ENCODE data around the gene CDK15. TPM values are rescaled to one million over a fixed set of nuclear protein-coding genes. Genes with fewer than 3 reads are reported as not detected.

CDK15 gene
- total and polyA plus RNA-seq, 2 donors (not counting 1 experiment from before 2014, with no cell fraction given): not detected

- Histone ChIP-seq H3K4me1 (ENCODE audit: control insufficient read depth in 2 of 2, insufficient read depth in 2 of 2, low read length in 2 of 2) (no peaks in the 10 kb centered on the region), H3K36me3 (replicated peaks in 1 of 2; ENCODE audit: control extremely low read depth in 1 of 2, control insufficient read depth in 1 of 2, extremely low read depth in 1 of 2, insufficient read depth in 2 of 2, low read length in 1 of 2) (no peaks in the 10 kb centered on the region), H3K9ac (ENCODE audit: low read length) (no peak overlapping the region), H3K27ac (ENCODE audit: low read length in 2 of 2) (no peak overlapping the region), H3K79me2 (ENCODE audit: control insufficient read depth, insufficient read depth, low read length) (no peaks in the 10 kb centered on the region), H3K9me3 (ENCODE audit: control extremely low read depth in 1 of 3, control insufficient read depth in 2 of 3, insufficient read depth in 1 of 3, low read length in 2 of 3) (no peaks in the 10 kb centered on the region), H3K4me3 (ENCODE audit: control extremely low read depth in 1 of 5, extremely low read depth in 1 of 5, insufficient read depth in 1 of 5, low read depth in 2 of 5, low read length in 4 of 5) (no peak overlapping the region), H2AFZ (ENCODE audit: insufficient read depth, low read depth, low read length, poor library complexity, severe bottlenecking) (peak overlapping the region; percentile 32), H3K27me3 (replicated peaks in 1 of 4; ENCODE audit: control extremely low read depth in 1 of 4, control insufficient read depth in 3 of 4, insufficient read depth in 4 of 4, low read length in 3 of 4) (peaks cover 0 to 2% (median 0%) of the 10 kb centered on the region in 4 experiments), H4K20me1 (ENCODE audit: control insufficient read depth, insufficient read depth, low read length, poor library complexity, severe bottlenecking) (no peaks in the 10 kb centered on the region), H3K4me2 (replicated peaks; ENCODE audit: low read depth, low read length, poor library complexity, severe bottlenecking) (no peak overlapping the region)
- ChIA-PET CTCF (no interaction called here), POLR2A (no interaction called here)
- intact Hi-C loops (cut with micrococcal nuclease): no loop called here
- Mint-ChIP-seq H3K27me3 (peaks cover 18% of the 10 kb centered on the region), H3K4me3 (no peak overlapping the region), H3K9me3 (ENCODE audit: insufficient read depth) (no peaks in the 10 kb centered on the region), H3K27ac (no peak overlapping the region), H3K4me1 (no peaks in the 10 kb centered on the region)
- no peak for TF ChIP-seq EZH2 (IDR thresholded peaks at IDR 0.05; ENCODE audit: borderline replicate concordance, insufficient read depth, low read depth, low read length, poor library complexity, severe bottlenecking)
- TF ChIP-seq, protein P1, sequence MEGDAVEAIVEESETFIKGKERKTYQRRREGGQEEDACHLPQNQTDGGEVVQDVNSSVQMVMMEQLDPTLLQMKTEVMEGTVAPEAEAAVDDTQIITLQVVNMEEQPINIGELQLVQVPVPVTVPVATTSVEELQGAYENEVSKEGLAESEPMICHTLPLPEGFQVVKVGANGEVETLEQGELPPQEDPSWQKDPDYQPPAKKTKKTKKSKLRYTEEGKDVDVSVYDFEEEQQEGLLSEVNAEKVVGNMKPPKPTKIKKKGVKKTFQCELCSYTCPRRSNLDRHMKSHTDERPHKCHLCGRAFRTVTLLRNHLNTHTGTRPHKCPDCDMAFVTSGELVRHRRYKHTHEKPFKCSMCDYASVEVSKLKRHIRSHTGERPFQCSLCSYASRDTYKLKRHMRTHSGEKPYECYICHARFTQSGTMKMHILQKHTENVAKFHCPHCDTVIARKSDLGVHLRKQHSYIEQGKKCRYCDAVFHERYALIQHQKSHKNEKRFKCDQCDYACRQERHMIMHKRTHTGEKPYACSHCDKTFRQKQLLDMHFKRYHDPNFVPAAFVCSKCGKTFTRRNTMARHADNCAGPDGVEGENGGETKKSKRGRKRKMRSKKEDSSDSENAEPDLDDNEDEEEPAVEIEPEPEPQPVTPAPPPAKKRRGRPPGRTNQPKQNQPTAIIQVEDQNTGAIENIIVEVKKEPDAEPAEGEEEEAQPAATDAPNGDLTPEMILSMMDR (IDR thresholded peaks at IDR 0.05): no peak
- 92% methylated on average over 2 of the region's 8 CpGs for WGBS (ENCODE audit: insufficient coverage)
- ATAC-seq (ENCODE audit: low read depth) (no peak), DNase-seq (no peak)
Measured at GRCh38 chr2:201807452-201807999, 1.2 kb downstream of the CDK15 start.

DNA sequence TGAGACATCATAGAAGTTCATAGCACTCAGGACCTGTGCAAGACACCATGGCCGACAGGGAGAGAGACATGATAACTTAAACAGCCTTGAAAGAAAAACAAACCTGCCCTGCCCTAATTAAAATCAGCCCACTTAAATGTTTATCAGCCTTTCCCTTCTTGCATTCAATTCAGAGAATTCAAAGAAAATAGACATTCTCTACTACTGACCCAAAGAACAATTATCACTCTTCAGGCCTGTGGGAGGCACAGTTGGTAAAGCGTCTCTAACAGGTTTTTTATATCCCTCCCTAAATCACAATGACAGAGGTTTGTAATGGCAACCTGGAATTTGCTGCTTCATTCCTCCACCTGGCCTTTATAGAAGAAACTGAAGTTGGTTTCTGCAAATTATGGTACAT lies 1.7 kb downstream of the CDK15 start:
- no peaks in the 10 kb centered on the region for H3K9me3 Mint-ChIP-seq (ENCODE audit: insufficient read depth)
- Histone ChIP-seq H3K27ac (ENCODE audit: low read length in 2 of 2) (no peak overlapping the region), H4K20me1 (ENCODE audit: control insufficient read depth, insufficient read depth, low read length, poor library complexity, severe bottlenecking) (no peaks in the 10 kb centered on the region), H3K27me3 (replicated peaks in 1 of 4; ENCODE audit: control extremely low read depth in 1 of 4, control insufficient read depth in 3 of 4, insufficient read depth in 4 of 4, low read length in 3 of 4) (peaks cover 0 to 2% (median 0%) of the 10 kb centered on the region in 4 experiments), H3K9me3 (ENCODE audit: control extremely low read depth in 1 of 3, control insufficient read depth in 2 of 3, insufficient read depth in 1 of 3, low read length in 2 of 3) (no peaks in the 10 kb centered on the region), H3K4me2 (replicated peaks; ENCODE audit: low read depth, low read length, poor library complexity, severe bottlenecking) (no peak overlapping the region), H3K4me3 (ENCODE audit: control extremely low read depth in 1 of 5, extremely low read depth in 1 of 5, insufficient read depth in 1 of 5, low read depth in 2 of 5, low read length in 4 of 5) (no peak overlapping the region), H3K9ac (ENCODE audit: low read length) (no peak overlapping the region), H3K4me1 (ENCODE audit: control insufficient read depth in 2 of 2, insufficient read depth in 2 of 2, low read length in 2 of 2) (no peaks in the 10 kb centered on the region), H3K79me2 (ENCODE audit: control insufficient read depth, insufficient read depth, low read length) (no peaks in the 10 kb centered on the region), H3K36me3 (replicated peaks in 1 of 2; ENCODE audit: control extremely low read depth in 1 of 2, control insufficient read depth in 1 of 2, extremely low read depth in 1 of 2, insufficient read depth in 2 of 2, low read length in 1 of 2) (no peaks in the 10 kb centered on the region), H2AFZ (ENCODE audit: insufficient read depth, low read depth, low read length, poor library complexity, severe bottlenecking) (no peak overlapping the region)
- H3K4me3 Mint-ChIP-seq: no peak overlapping the region
- ChIA-PET POLR2A (no interaction called here), CTCF (no interaction called here)
- H3K27ac Mint-ChIP-seq: no peak overlapping the region
- DNase-seq (no peak), ATAC-seq (ENCODE audit: low read depth) (no peak)
- no peaks in the 10 kb centered on the region for H3K4me1 Mint-ChIP-seq
- TF ChIP-seq, protein P1 (IDR thresholded peaks at IDR 0.05): no peak
- TF ChIP-seq EZH2 (IDR thresholded peaks at IDR 0.05; ENCODE audit: borderline replicate concordance, insufficient read depth, low read depth, low read length, poor library complexity, severe bottlenecking): no peak
- H3K27me3 Mint-ChIP-seq: peaks cover 17% of the 10 kb centered on the region
- intact Hi-C loops (cut with micrococcal nuclease): no loop called here
- 100% methylated on average over 1 of the region's 2 CpGs for WGBS (ENCODE audit: insufficient coverage)

Data from B cell (primary cell).